Measurements from ENCODE around the gene KRT80.

KRT80 gene

DNA sequence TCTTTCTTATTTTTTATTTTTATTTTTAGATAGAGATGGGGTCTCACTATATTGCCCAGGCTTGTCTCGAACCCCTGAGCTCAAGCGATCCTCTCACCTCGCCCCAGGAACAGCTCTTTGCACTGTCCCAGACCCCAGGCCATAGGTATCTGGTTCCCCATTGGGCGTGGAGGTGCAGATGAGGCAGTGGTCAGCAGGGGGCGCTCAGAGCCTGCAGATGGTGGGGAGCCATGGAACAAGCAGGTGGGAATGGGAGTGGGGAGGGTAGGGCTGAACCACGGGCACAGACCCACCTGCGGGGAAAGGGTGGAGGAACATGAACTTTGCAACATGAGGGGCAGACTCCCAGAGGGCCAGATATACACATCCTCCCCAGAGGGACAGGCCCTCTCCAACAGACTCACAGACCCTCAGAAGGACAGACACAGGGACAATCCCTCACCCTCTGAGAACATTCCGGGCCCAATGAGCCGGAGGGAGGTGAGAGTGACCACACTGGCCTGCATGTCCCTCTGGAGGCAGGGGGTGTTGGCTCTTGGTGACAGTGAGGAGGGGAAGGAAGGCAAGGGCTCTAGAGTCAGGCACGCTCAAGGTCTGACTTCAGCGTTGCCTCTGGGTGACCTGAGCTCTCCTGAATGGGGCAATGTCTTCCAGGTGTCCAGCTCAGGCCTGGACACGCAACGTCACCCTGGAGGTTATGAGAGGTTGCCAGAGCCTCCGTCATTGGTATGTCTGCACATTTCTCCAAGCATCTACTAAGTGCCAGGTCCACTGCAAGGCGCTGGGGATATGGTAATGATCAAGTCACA lies 34.9 kb downstream of the KRT80 start:
- in situ Hi-C loops (cut with MboI; ENCODE audit: low sequenced_read_pairs): no loop called here

DNA sequence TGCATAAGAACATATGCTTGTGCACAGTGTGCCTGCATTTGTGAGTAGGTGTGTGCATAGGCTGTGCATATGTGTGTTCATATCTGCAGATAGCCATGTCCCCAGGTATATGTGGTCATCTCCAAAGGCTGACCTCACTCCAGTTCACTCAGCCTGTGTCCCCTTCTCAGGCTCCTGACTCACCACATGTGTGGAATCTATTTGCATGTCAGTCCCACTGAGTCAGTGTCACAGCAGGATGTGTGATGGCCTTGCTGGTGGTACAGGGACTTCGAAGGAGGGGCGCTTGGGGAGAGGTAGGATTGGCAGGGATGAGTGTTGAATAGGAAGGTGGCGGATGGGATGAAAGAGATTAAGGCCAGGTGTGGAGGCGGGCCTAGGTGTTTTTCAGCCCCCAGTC lies 35.5 kb downstream of the KRT80 start:
- in situ Hi-C loops (cut with MboI; ENCODE audit: low sequenced_read_pairs): no loop called here

- in situ Hi-C loops (cut with MboI; ENCODE audit: low sequenced_read_pairs): no loop called here
These were observed 36.6 kb downstream of the KRT80 start for GRCh38 chr12:52155048-52155868.

GRCh38 chr12:52152905-52153317 lies 38.9 kb downstream of the KRT80 start:
- in situ Hi-C loops (cut with MboI; ENCODE audit: low sequenced_read_pairs): no loop called here

DNA sequence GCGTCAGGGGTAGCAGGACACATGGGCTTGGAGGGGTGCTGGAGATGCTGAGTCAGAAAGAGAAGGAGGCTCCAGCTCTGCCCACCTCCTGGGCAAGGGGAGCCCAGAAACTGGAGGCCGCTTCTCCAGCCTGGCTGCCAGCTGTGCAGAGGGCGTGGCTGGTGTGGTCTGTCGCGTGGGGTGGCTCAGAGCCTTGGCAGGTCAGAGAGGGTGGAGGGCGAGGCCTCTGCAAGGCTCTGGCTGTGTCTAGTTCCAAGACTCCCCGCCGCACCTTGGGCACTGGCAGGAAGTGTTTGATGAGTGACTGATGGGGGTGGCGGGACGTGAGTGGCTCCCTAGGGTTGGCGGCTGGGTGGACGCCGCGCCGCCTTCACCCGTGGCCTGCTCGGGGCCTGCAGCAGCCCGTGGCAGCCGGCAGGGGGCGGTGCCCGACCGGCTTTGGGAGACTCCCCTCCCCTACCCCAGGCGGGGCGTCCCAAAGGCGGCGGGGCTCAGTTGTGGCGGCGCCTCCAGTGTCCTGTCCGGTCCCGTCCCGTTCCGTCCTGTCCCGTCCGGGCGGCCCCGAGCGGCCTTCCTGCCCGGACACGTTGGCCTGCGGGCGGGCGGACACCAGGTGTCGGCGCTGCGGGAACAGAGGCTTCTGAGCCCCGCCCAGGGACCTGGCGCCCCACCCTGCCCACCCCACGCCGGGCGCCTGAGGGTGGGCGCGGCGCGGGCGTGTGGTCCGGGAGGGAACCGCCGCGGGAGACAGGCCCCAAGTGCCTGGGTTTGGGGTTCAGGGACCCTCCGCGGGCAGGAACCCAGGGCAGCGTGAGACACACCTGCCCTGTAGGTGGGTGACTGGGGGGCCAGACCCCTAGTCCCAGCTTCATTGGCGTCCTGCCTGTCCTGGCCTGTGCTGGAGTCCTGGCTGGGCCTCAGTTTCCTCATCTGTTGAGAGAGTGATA lies 39.7 kb downstream of the KRT80 start:
- in situ Hi-C loops (cut with MboI; ENCODE audit: low sequenced_read_pairs): no loop called here

GRCh38 chr12:52151153-52151836 lies 40.5 kb downstream of the KRT80 start:
- in situ Hi-C loops (cut with MboI; ENCODE audit: low sequenced_read_pairs): no loop called here

GRCh38 chr12:52149651-52150241 lies 42.1 kb downstream of the KRT80 start:
- in situ Hi-C loops (cut with MboI; ENCODE audit: low sequenced_read_pairs): no loop called here

DNA sequence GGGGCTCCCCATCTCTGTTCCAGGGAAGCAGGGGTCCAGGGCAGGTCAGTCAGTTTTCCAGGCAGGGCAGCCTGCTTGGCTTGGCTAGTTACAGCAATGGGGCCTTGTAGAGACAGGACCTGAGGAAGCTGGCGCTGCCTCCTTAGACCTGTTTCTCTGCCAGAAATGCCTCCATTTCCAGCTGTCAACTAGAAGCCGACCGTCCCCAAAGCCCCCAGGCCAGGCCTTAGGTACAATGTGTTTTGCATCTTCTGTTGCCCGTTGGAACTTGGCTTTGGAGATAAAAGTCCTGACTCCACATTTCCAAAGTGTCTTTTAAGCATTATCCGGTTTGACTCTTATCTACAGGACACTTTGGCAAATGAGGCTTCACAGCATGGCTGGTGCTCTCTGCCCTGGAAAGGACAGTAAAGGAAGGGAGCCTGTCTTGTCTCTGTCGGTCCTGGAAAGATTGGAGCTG lies 42.6 kb downstream of the KRT80 start:
- in situ Hi-C loops (cut with MboI; ENCODE audit: low sequenced_read_pairs): no loop called here

- in situ Hi-C loops (cut with MboI; ENCODE audit: low sequenced_read_pairs): no loop called here
These were observed 43.2 kb downstream of the KRT80 start for GRCh38 chr12:52148464-52149181.

- in situ Hi-C loops (cut with MboI; ENCODE audit: low sequenced_read_pairs): no loop called here
These were observed 43.8 kb downstream of the KRT80 start for GRCh38 chr12:52147964-52148463.

DNA sequence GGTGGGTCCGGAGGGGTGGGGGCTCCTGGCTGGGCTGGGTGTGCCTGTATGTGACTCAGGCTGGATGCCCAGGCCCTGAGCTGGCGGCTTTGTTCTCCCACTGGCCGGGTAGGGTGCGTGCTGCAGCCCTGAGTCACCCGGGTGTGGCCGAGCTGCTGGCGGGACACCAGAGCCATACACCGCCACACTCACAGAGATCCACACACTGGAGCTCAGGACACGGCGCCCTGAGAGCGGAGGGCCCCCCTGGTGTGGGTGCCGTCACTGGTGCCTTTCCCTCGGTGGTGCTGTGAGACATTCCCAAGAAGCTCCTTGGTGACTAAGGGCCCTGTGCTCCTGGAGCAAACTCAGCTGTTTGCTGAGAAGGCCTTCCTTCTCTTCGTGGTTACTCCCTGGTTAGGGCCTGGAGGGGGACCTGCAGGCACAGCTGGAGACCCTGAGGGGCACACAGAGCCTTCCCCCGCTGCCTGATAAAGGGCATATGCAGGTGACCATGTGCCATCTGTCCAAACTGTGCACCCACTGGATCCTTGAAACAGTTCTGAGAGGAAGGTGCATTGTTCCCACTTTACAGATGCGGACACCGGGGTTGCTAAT lies 44.3 kb downstream of the KRT80 start:
- in situ Hi-C loops (cut with MboI; ENCODE audit: low sequenced_read_pairs): no loop called here

DNA sequence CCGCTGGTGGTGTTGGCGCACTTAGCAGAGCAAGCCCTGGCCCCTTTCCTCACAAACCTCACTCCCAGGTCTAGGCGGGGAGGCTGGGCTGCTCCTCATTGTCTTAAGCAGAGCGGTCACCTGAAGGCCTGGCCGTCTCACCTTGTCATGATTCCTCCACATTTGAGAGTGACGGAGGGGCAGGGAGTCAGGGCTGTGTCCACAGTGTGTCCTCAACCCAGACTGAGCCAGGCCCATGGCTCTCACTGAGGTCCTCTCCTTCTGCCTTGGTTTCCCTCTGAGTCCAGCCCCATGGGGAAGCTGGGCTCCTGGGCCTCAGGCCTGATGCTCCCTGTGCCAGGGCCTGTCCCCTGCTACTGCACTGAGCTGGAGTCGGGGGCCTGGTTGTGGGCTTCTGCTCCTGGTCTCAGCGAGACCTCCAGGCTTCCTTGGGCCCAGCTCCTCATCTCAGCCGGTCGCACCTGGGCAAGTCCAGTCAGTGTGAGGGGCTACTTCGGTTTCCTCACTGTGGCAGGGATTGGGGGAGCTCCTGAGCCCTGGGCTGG lies 44.9 kb downstream of the KRT80 start:
- in situ Hi-C loops (cut with MboI; ENCODE audit: low sequenced_read_pairs): no loop called here

- in situ Hi-C loops (cut with MboI; ENCODE audit: low sequenced_read_pairs): no loop called here
These were observed 45.6 kb downstream of the KRT80 start for GRCh38 chr12:52146089-52146821.

- in situ Hi-C loops (cut with MboI; ENCODE audit: low sequenced_read_pairs): no loop called here
These were observed 46.4 kb downstream of the KRT80 start for GRCh38 chr12:52145228-52146088.

DNA sequence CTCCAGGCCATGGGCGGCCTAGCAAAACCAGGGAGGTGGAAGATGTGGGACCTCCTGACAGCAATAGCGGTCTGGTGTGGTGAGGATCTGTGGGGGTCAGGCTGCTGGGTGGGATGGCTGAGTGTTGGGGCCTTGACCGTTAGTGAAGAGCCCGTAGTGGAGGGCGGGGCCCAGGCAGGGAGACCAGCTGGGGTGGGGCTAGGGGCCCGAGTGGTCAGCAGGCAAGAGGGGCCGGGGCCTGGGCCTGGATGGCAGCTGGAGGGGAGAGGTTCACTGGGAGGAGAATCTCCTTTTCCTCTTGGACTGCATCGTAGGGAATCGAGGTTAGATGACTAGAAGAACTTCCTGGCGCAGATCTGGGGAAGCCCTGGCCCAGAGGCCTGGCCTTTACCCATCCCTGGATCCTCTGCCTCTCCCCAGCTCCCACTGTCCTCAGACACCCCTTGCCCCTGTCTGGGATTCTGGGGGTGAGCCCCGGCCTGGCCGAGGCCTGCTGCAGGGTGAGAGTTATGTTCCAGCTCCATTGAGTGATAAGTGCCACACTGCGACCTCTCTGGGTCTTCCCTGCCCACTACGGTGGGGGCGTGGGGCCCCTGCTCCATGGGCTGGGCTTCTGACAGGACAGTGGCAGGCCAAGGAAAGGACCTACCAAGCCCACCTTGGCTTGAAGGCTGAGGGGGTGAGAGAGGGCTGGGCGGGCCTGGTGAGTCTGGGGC lies 47.1 kb downstream of the KRT80 start:
- in situ Hi-C loops (cut with MboI; ENCODE audit: low sequenced_read_pairs): no loop called here

DNA sequence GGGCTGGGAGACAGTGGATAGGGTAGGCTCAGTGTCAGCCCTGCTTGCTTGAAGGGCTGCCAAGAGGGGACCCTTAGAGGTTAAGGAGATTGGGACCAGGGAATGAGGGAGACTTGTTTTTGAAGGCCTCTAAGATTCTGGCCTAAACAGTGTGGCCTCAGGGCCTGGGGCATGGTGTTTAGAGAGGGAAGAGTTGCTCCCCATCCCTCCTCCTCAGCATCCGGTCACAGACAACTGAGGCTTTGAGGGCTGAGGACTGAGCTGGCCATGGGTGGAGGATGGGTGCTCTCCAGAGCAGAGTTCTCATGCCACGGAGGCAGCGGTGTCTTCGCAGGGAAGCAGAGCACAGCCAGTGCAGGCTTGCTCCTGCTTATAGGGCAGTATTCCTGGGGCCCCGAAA lies 49.4 kb downstream of the KRT80 start:
- in situ Hi-C loops (cut with MboI; ENCODE audit: low sequenced_read_pairs): no loop called here
